Smooth muscle cell (in vitro differentiated cells): Measurements from ENCODE around the gene FASLG. TPM values are rescaled to one million over a fixed set of nuclear protein-coding genes. Genes with fewer than 3 reads are reported as not detected.

Experiments
- DNase-seq: peaks from one replicate; lab custom pipeline; 2025; ENCODE audit not compliant: unreplicated experiment; lab: John Stamatoyannopoulos, UW
- H2AFZ ChIP-seq: fragments of 200-600 bp; sonication (generic); 2 replicates; pipeline ENCODE4 v1.6.0; 2016; ENCODE audit warnings: antibody characterized with exemption, low read depth, mild to moderate bottlenecking
- H3F3A ChIP-seq: fragments of 200-600 bp; sonication (generic); 2 replicates; pipeline ENCODE4 v1.6.0; 2017; ENCODE audit warnings: antibody characterized with exemption, low read depth
- H3K27ac ChIP-seq: fragments of 200-600 bp; sonication (generic); 2 replicates; pipeline ENCODE4 v1.5.1; 2016; ENCODE audit warnings: low read depth, mild to moderate bottlenecking
- H3K27me3 ChIP-seq: fragments of 200-600 bp; sonication (generic); 2 replicates; pipeline ENCODE4 v1.6.1; 2016; ENCODE audit warnings: low read depth, mild to moderate bottlenecking
- H3K36me3 ChIP-seq: fragments of 200-600 bp; sonication (generic); 2 replicates; pipeline ENCODE4 v1.5.1; 2016; ENCODE audit warnings: low read depth
- H3K4me1 ChIP-seq: fragments of 200-600 bp; sonication (generic); 2 replicates; pipeline ENCODE4 v1.5.1; 2016; ENCODE audit warnings: low read depth
- H3K4me2 ChIP-seq: fragments of 200-600 bp; sonication (generic); 2 replicates; pipeline ENCODE4 v1.6.0; 2016; ENCODE audit warnings: mild to moderate bottlenecking
- H3K4me3 ChIP-seq: fragments of 200-600 bp; sonication (generic); 2 replicates; pipeline ENCODE4 v1.5.1; 2016; ENCODE audit warnings: mild to moderate bottlenecking
- H3K79me2 ChIP-seq: fragments of 200-600 bp; sonication (generic); 2 replicates; pipeline ENCODE4 v1.6.0; 2016; ENCODE audit warnings: low read depth, mild to moderate bottlenecking
- H3K9ac ChIP-seq: fragments of 200-600 bp; sonication (generic); 2 replicates; pipeline ENCODE4 v1.6.0; 2016; ENCODE audit warnings: low read depth
- H3K9me3 ChIP-seq: fragments of 200-600 bp; sonication (generic); replicated peaks from 2 replicates; pipeline ENCODE4 v1.5.1; 2016; ENCODE audit warnings: low read depth
- H4K20me1 ChIP-seq: fragments of 200-600 bp; sonication (generic); 2 replicates; pipeline ENCODE4 v1.6.0; 2016; ENCODE audit warnings: low read depth
- WGBS: methylation state at CpG from one replicate; pipeline ENCODE4 v1.1.7; 2016; ENCODE audit warnings: low lambda C conversion rate; 5-methylcytosine and 5-hydroxymethylcytosine counted together
- polyA plus RNA-seq: library from polyadenylated mRNA; unstranded; fragments of >200 nt; fragmentation: Nextera tagmentation; extraction: Ambion mirVana; gene quantifications from 2 replicates; pipeline ENCODE4 v1.2.1, GENCODE V29; 2016
- total RNA-seq: library from RNA; depleted of rRNA; stranded (reverse); fragments of >200 nt; gene quantifications from 2 replicates; pipeline ENCODE4 v1.2.3, GENCODE V29; 2014
- TF ChIP-seq, protein P1 (sequence below): fragments of 200-600 bp; sonication (generic); IDR thresholded peaks from 2 replicates; pipeline ENCODE4 v1.5.1; 2017; ENCODE audit warnings: borderline replicate concordance, mild to moderate bottlenecking, antibody characterized with exemption; ENCODE audit not compliant: insufficient read depth, poor library complexity, severe bottlenecking

Gene FASLG
- total and polyA plus RNA-seq, 2 experiments from 2014 or later: not detected

DNA sequence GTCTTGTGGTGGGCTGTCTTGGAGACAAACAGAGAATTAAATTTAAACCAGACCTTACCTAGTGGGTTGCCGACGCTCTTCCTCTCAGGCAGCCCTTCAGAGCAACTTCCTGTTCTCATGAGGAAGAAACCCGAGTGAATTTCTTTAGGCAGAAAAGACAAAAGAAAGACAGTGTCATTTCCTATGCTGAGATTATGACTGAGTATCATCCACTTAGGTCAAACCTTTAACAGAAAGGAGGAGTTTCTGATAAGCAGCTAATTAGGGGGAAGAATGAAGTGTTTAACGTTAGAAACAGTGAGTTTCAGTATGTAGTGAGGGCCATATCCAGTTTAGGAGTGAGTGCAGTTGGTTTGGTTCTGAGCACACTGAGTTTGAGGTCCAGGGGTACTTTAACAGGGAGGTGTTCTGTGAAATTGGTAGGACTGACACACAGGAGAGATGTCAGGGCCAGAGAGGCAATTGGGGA is 38.7 kb downstream of the FASLG start:
- H4K20me1 ChIP-seq: no peaks in the 10 kb centered on the region
- no peaks in the 10 kb centered on the region for H3K9me3 ChIP-seq
- no peaks in the 10 kb centered on the region for H3K79me2 ChIP-seq
- H3K27me3 ChIP-seq: no peaks in the 10 kb centered on the region
- H3K4me3 ChIP-seq: no peak overlapping the region
- H3K27ac ChIP-seq: no peak overlapping the region
- H3K9ac ChIP-seq: no peak overlapping the region
- no peak overlapping the region for H3K4me2 ChIP-seq
- no peaks in the 10 kb centered on the region for H3K4me1 ChIP-seq
- no peaks in the 10 kb centered on the region for H3K36me3 ChIP-seq
- DNase-seq: no peak
- H3F3A ChIP-seq: no peaks in the 10 kb centered on the region
- WGBS: 81% methylated on average over 4 of the region's 4 CpGs
- TF ChIP-seq, protein P1, sequence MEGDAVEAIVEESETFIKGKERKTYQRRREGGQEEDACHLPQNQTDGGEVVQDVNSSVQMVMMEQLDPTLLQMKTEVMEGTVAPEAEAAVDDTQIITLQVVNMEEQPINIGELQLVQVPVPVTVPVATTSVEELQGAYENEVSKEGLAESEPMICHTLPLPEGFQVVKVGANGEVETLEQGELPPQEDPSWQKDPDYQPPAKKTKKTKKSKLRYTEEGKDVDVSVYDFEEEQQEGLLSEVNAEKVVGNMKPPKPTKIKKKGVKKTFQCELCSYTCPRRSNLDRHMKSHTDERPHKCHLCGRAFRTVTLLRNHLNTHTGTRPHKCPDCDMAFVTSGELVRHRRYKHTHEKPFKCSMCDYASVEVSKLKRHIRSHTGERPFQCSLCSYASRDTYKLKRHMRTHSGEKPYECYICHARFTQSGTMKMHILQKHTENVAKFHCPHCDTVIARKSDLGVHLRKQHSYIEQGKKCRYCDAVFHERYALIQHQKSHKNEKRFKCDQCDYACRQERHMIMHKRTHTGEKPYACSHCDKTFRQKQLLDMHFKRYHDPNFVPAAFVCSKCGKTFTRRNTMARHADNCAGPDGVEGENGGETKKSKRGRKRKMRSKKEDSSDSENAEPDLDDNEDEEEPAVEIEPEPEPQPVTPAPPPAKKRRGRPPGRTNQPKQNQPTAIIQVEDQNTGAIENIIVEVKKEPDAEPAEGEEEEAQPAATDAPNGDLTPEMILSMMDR: no peak
- H2AFZ ChIP-seq: no peak overlapping the region

DNA sequence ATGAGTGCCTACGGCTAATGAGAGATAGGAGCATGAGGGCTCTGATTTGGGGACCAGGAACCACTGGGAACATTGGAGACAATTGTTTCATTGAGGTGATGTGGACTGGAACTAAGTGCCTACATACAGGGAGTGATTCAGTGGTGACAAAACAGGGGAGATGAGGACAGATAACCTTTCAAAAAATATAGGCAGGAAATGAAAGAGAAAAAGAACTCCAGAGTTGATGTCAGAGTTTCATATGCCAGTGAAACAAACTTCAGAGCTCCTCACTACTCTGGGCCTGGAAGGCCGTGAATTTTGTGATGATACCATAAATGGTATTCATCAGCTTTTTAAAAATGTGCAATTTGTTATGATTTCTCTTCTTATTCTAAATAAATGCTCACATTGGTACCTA is 39.3 kb downstream of the FASLG start:
- H4K20me1 ChIP-seq: no peaks in the 10 kb centered on the region
- no peaks in the 10 kb centered on the region for H3K79me2 ChIP-seq
- no peak overlapping the region for H3K4me2 ChIP-seq
- TF ChIP-seq, protein P1: no peak
- no peaks in the 10 kb centered on the region for H3K9me3 ChIP-seq
- no peaks in the 10 kb centered on the region for H3K36me3 ChIP-seq
- DNase-seq: no peak
- no peaks in the 10 kb centered on the region for H3F3A ChIP-seq
- no peak overlapping the region for H3K4me3 ChIP-seq
- H2AFZ ChIP-seq: no peak overlapping the region
- no peaks in the 10 kb centered on the region for H3K27me3 ChIP-seq
- no peak overlapping the region for H3K9ac ChIP-seq
- H3K4me1 ChIP-seq: no peaks in the 10 kb centered on the region
- 92% methylated on average over 2 of the region's 2 CpGs for WGBS
- peak overlapping the region; percentile 58 for H3K27ac ChIP-seq

DNA sequence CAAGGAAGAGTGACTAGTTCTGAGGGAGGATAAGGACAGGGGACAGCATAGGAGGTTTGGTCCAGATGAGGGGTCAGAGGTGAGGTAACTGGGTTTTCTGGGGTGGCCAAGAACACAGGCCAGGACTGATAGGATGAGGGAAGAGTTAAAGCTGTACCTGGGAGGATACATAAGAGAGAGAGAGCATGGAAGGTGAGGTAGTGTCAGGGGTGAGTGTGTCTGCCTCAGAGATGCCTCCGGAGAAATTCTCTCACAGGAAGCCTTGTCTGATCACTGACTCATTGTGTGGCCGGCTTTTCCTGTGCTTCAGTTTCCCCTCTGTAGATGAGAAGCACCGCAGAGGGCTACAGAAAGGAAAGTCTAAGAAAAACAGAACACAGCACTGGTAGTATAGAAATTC is 40.2 kb downstream of the FASLG start:
- Histone ChIP-seq H3K4me1 (no peaks in the 10 kb centered on the region), H3K27ac (peak overlapping the region; percentile 58), H3K4me3 (no peak overlapping the region), H4K20me1 (no peaks in the 10 kb centered on the region), H3K79me2 (no peaks in the 10 kb centered on the region), H3K4me2 (no peak overlapping the region), H3K36me3 (no peaks in the 10 kb centered on the region), H3K9me3 (no peaks in the 10 kb centered on the region), H3K9ac (no peak overlapping the region), H2AFZ (peak overlapping the region; percentile 13), H3F3A (no peaks in the 10 kb centered on the region), H3K27me3 (no peaks in the 10 kb centered on the region)
- TF ChIP-seq, protein P1: no peak
- WGBS: 19% methylated on average over 3 of the region's 3 CpGs
- no peak for DNase-seq

DNA sequence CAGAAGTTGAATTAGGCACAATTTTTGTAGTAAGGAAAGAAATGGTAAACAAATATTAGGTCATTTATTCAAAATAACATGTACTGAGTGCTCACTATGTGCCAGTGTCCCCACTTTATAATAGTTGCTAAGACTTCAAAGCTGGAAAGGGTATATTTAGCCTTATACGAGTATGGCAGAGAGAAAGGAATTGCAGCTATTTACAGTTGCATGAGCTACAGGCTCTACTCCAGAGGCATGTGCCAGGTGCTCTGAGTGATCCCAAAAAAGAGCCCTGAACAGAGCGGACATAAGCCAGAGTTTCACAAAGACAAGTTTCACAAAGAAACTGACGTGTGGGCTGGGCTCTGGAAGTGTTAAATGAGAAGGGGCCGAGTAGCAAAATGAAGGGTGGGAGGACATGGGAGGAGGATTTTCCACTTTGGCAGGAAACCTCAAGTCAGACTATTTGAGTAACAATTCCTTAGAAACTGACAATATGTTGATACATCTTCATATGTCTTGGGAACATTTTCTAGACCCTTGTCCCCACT is 40.9 kb downstream of the FASLG start:
- H3K36me3 ChIP-seq: no peaks in the 10 kb centered on the region
- H3K79me2 ChIP-seq: no peaks in the 10 kb centered on the region
- 65% methylated on average over 4 of the region's 4 CpGs for WGBS
- TF ChIP-seq, protein P1: no peak
- H3K9ac ChIP-seq: no peak overlapping the region
- no peaks in the 10 kb centered on the region for H4K20me1 ChIP-seq
- no peak for DNase-seq
- peak overlapping the region; percentile 50 for H3K27ac ChIP-seq
- no peaks in the 10 kb centered on the region for H3K27me3 ChIP-seq
- no peak overlapping the region for H3K4me3 ChIP-seq
- H3K4me1 ChIP-seq: no peaks in the 10 kb centered on the region
- no peaks in the 10 kb centered on the region for H3F3A ChIP-seq
- H2AFZ ChIP-seq: peak overlapping the region; percentile 1
- H3K4me2 ChIP-seq: no peak overlapping the region
- no peaks in the 10 kb centered on the region for H3K9me3 ChIP-seq
